ENCODE measurements around the gene ZSCAN22.

DNA sequence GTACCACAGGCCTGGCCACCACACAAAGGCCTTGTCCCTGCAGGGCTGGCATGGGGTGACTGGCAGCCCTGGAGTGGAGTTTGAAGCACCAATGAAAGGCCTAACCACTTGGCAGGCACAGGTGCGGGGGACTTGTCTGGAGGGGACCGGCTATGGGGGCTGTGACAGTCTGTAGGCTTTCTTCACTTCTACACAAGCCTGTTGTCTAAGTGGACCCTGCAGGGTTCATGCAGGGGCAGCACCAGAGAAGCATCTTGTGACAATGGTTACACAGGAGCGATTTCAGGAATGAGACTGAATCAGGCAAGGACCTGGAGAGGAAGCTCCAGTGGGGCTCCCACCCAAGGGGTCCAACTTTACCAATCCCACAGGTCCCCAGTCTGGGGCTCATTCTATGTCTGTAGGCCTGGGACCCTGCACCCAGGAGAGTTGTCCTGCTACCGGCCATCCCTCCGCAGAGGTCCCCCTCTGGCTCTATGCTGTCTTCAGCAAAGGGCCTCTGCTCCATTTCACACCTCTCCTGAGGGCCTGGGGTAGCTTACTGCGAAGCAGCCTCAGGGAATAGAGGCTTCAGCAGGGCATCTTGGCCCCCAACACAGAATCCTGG is 56.3 kb downstream of the ZSCAN22 start:
- TF ChIP-seq, protein P1, sequence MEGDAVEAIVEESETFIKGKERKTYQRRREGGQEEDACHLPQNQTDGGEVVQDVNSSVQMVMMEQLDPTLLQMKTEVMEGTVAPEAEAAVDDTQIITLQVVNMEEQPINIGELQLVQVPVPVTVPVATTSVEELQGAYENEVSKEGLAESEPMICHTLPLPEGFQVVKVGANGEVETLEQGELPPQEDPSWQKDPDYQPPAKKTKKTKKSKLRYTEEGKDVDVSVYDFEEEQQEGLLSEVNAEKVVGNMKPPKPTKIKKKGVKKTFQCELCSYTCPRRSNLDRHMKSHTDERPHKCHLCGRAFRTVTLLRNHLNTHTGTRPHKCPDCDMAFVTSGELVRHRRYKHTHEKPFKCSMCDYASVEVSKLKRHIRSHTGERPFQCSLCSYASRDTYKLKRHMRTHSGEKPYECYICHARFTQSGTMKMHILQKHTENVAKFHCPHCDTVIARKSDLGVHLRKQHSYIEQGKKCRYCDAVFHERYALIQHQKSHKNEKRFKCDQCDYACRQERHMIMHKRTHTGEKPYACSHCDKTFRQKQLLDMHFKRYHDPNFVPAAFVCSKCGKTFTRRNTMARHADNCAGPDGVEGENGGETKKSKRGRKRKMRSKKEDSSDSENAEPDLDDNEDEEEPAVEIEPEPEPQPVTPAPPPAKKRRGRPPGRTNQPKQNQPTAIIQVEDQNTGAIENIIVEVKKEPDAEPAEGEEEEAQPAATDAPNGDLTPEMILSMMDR (IDR thresholded peaks at IDR 0.05; ENCODE audit: low read length), result no peak
- TF ChIP-seq EZH2 (IDR thresholded peaks at IDR 0.05; ENCODE audit: borderline replicate concordance, low read length), result no peak

All from OCI-LY1 (cell line).